ENCODE results near the gene NSF.
"Not testable (repeated sequence)": the region's sequence is repeated elsewhere in the genome, so short reads cannot be mapped to it uniquely, and the experiment has no call there.

GRCh38 chr17:46598344-46598931 is 8.0 kb downstream of the NSF start:
- not testable (repeated sequence) for TF ChIP-seq CTCF, POLR2A (IDR thresholded peaks at IDR 0.05)

Measured in uterus (tissue), 2 donors.